Panc1 (cell line): ENCODE results near the gene NAV1. TPM values are rescaled to one million over a fixed set of nuclear protein-coding genes. Genes with fewer than 3 reads are reported as not detected.

ENCODE experiments used
- ATAC-seq: fragments of 200-7000 bp; cut with Tn5 transposase; 2 replicates; pipeline ENCODE4 v1.9.1; 2020; ENCODE audit warnings: mild to moderate bottlenecking, moderate library complexity
- BruUV-seq: library from RNA; stranded (reverse); fragments of 400-500 nt; replicated peaks from 2 replicates; lab custom pipeline; 2021; lab: Mats Ljungman, UMichigan
- CTCF ChIA-PET: fragments of 300-600 bp; sonication (Branson Sonifier 250); formaldehyde crosslinking; loops from one replicate; lab custom pipeline; 2022; ENCODE audit warnings: antibody characterized with exemption; lab: Charles Lee
- POLR2A ChIA-PET: fragments of 300-600 bp; sonication (Branson Sonifier 250); formaldehyde crosslinking; loops from one replicate; lab custom pipeline; 2022; ENCODE audit warnings: antibody characterized with exemption; lab: Charles Lee
- DNase-seq: peaks from one replicate; pipeline ENCODE4 v3.0.0-alpha.2; 2010; ENCODE audit warnings: low read depth, low spot score
- H3K27ac ChIP-seq: 2 replicates; pipeline ENCODE4 v1.5.1; 2011; ENCODE audit warnings: mild to moderate bottlenecking, low read length, inconsistent platforms
- H3K27me3 ChIP-seq: fragments of 200-500 bp; sonication (Bioruptor generic); 2 replicates; pipeline ENCODE4 v1.6.0; 2014; ENCODE audit warnings: low read length, inconsistent platforms; ENCODE audit not compliant: control insufficient read depth, insufficient read depth
- H3K36me3 ChIP-seq: fragments of 200-500 bp; sonication (Bioruptor generic); 2 replicates; pipeline ENCODE4 v1.5.1; 2014; ENCODE audit warnings: inconsistent platforms, mild to moderate bottlenecking, low read length, moderate library complexity; ENCODE audit not compliant: control insufficient read depth, insufficient read depth
- H3K4me1 ChIP-seq: 2 replicates; pipeline ENCODE4 v1.5.1; 2011; ENCODE audit warnings: inconsistent platforms, mild to moderate bottlenecking, low read length, moderate library complexity; ENCODE audit not compliant: control insufficient read depth, insufficient read depth
- H3K4me3 ChIP-seq, 2 experiments: 2 replicates each; pipeline ENCODE4 v1.5.1; 2011 to 2012; ENCODE audit warnings: low read depth in 2 of 2, low read length in 2 of 2, mild to moderate bottlenecking in 2 of 2, inconsistent platforms in 1 of 2, moderate library complexity in 1 of 2
- H3K9me3 ChIP-seq: fragments of 200-500 bp; sonication (Bioruptor generic); 2 replicates; pipeline ENCODE4 v1.5.1; 2014; ENCODE audit warnings: low read depth, mild to moderate bottlenecking, inconsistent platforms, low read length, moderate library complexity; ENCODE audit not compliant: control insufficient read depth, insufficient read depth
- POLR2AphosphoS5 ChIP-seq: IDR thresholded peaks from 2 replicates; pipeline ENCODE4 v1.6.1; 2012; ENCODE audit warnings: mild to moderate bottlenecking, low read depth, low read length, moderate library complexity
- SIN3A ChIP-seq: IDR thresholded peaks from 2 replicates; pipeline ENCODE4 v1.6.1; 2012; ENCODE audit warnings: low read depth, mild to moderate bottlenecking, low read length, moderate library complexity, borderline replicate concordance; ENCODE audit not compliant: insufficient read depth
- TCF7L2 ChIP-seq: IDR thresholded peaks from 2 replicates; pipeline ENCODE4 v1.6.1; 2011; ENCODE audit warnings: mild to moderate bottlenecking, low read depth, low read length, inconsistent platforms
- in situ Hi-C: cut with HindIII; loops from 2 replicates; pipeline ENCODE4 v1.10.0; 2016; ENCODE audit warnings: low sequenced_read_pairs, low pct_unique_long_range_greater_than_20kb
- intact Hi-C: fragments of 100-400 bp; cut with micrococcal nuclease; formaldehyde crosslinking; loops from one replicate; pipeline ENCODE4 v1.10.0; 2022; ENCODE audit not compliant: unreplicated experiment
- total RNA-seq: library from RNA; stranded (reverse); gene quantifications from one replicate; pipeline ENCODE4 v1.2.1, GENCODE V29; 2021; ENCODE audit not compliant: unreplicated experiment
- TF ChIP-seq, protein P1 (sequence below): fragments of 450-650 bp; IDR thresholded peaks from 2 replicates; pipeline ENCODE4 v1.5.1; 2017; ENCODE audit warnings: mild to moderate bottlenecking
- TF ChIP-seq, protein P2 (sequence below), 2 experiments: IDR thresholded peaks; 2 replicates each; pipeline ENCODE4 v1.6.1; 2011 to 2012; ENCODE audit warnings: low read depth in 2 of 2, control low read depth in 1 of 2, low read length in 1 of 2, mild to moderate bottlenecking in 1 of 2, moderate library complexity in 1 of 2; ENCODE audit not compliant: insufficient read depth in 1 of 2

The NAV1 gene
- total RNA-seq, 1 experiment from 2014 or later, result 29.0 TPM

DNA sequence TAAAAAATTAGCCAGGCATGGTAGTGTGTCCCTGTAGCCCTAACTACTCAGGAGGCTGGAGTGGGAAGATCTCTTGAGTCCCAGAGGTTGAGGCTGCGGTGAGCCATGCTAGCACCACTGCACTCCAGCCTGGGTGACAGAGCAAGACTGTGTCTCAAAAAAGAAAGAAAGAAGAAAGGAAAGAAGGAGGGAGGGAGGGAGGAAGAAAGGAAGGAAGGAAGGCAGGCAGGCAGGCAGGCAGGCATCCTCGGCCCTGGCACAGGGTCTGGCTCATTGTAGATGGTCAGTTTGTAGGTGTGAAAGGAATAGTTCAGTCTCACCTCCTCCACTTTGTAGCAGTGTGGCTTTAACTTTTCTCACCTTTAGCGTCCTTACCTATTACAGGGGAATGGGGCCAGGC is 25.0 kb downstream of the NAV1 start:
- DNase-seq, result no peak
- in situ Hi-C loops (no loop called here), intact Hi-C loops (no loop called here)
- H3K4me1 ChIP-seq, result no peaks in the 10 kb centered on the region
- no peak for ATAC-seq
- no peak overlapping the region for H3K4me3 ChIP-seq
- H3K27me3 ChIP-seq, result no peaks in the 10 kb centered on the region
- TF ChIP-seq, protein P1, sequence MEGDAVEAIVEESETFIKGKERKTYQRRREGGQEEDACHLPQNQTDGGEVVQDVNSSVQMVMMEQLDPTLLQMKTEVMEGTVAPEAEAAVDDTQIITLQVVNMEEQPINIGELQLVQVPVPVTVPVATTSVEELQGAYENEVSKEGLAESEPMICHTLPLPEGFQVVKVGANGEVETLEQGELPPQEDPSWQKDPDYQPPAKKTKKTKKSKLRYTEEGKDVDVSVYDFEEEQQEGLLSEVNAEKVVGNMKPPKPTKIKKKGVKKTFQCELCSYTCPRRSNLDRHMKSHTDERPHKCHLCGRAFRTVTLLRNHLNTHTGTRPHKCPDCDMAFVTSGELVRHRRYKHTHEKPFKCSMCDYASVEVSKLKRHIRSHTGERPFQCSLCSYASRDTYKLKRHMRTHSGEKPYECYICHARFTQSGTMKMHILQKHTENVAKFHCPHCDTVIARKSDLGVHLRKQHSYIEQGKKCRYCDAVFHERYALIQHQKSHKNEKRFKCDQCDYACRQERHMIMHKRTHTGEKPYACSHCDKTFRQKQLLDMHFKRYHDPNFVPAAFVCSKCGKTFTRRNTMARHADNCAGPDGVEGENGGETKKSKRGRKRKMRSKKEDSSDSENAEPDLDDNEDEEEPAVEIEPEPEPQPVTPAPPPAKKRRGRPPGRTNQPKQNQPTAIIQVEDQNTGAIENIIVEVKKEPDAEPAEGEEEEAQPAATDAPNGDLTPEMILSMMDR, result no peak
- TF ChIP-seq TCF7L2 (no peak), POLR2AphosphoS5 (no peak), SIN3A (no peak)
- TF ChIP-seq, protein P2, sequence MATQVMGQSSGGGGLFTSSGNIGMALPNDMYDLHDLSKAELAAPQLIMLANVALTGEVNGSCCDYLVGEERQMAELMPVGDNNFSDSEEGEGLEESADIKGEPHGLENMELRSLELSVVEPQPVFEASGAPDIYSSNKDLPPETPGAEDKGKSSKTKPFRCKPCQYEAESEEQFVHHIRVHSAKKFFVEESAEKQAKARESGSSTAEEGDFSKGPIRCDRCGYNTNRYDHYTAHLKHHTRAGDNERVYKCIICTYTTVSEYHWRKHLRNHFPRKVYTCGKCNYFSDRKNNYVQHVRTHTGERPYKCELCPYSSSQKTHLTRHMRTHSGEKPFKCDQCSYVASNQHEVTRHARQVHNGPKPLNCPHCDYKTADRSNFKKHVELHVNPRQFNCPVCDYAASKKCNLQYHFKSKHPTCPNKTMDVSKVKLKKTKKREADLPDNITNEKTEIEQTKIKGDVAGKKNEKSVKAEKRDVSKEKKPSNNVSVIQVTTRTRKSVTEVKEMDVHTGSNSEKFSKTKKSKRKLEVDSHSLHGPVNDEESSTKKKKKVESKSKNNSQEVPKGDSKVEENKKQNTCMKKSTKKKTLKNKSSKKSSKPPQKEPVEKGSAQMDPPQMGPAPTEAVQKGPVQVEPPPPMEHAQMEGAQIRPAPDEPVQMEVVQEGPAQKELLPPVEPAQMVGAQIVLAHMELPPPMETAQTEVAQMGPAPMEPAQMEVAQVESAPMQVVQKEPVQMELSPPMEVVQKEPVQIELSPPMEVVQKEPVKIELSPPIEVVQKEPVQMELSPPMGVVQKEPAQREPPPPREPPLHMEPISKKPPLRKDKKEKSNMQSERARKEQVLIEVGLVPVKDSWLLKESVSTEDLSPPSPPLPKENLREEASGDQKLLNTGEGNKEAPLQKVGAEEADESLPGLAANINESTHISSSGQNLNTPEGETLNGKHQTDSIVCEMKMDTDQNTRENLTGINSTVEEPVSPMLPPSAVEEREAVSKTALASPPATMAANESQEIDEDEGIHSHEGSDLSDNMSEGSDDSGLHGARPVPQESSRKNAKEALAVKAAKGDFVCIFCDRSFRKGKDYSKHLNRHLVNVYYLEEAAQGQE (IDR thresholded peaks at IDR 0.05; ENCODE audit: insufficient read depth in 1 of 2, low read depth in 2 of 2, low read length in 1 of 2), result no peak
- POLR2A ChIA-PET, result no interaction called here
- H3K36me3 ChIP-seq, result no peaks in the 10 kb centered on the region
- no TSS peak for BruUV-seq
- CTCF ChIA-PET, result no interaction called here
- no peak overlapping the region for H3K27ac ChIP-seq
- no peaks in the 10 kb centered on the region for H3K9me3 ChIP-seq

DNA sequence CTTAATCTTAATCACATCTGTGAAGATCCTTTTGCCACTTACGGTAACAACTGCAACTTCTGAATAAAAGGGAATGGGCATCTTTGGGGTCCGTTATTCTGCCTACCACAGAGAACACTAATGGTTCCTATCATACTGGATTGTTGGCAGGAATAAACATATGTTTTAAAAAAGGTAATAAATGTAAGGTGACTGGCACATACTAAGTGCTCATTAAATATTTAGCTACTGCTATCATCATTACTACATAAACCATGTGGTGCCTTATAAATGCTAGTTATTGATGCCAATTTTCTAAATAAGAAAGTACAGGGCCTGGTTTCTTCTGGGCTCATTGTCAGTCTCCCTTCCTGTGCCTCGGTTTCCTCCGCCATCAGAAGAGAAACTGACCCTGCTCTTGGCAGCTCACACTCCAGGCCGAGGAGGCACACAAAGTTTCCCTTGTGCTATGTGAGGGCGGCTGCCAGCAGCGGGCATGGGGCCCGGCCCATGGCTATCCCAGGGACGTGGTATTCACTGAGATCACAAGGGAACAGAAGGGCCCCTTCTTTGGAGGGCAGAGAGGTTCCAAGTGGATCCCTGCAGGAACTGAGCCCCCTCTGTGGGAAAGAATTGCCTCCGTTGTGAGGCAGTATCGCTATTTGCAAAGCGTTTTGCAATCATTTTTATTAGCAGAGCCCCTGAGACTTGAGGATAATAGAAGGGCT is 26.2 kb downstream of the NAV1 start:
- no peaks in the 10 kb centered on the region for H3K9me3 ChIP-seq
- ATAC-seq (no peak), DNase-seq (no peak)
- TF ChIP-seq SIN3A, result no peak
- TF ChIP-seq, protein P2 (IDR thresholded peaks at IDR 0.05; ENCODE audit: insufficient read depth in 1 of 2, low read depth in 2 of 2, low read length in 1 of 2), result no peak
- TF ChIP-seq POLR2AphosphoS5, result no peak
- TF ChIP-seq, protein P1, result no peak
- no peak for TF ChIP-seq TCF7L2
- intact Hi-C loops (no loop called here), in situ Hi-C loops (no loop called here)
- no peak overlapping the region for H3K4me3 ChIP-seq
- POLR2A ChIA-PET, result no interaction called here
- CTCF ChIA-PET, result no interaction called here
- no peaks in the 10 kb centered on the region for H3K36me3 ChIP-seq
- no peaks in the 10 kb centered on the region for H3K4me1 ChIP-seq
- no peaks in the 10 kb centered on the region for H3K27me3 ChIP-seq
- BruUV-seq, result no TSS peak
- H3K27ac ChIP-seq, result no peak overlapping the region
